ENCODE data around the gene SCIN.
"Not testable (repeated sequence)": the region's sequence is repeated elsewhere in the genome, so short reads cannot be mapped to it uniquely, and the experiment has no call there.

SCIN gene

DNA sequence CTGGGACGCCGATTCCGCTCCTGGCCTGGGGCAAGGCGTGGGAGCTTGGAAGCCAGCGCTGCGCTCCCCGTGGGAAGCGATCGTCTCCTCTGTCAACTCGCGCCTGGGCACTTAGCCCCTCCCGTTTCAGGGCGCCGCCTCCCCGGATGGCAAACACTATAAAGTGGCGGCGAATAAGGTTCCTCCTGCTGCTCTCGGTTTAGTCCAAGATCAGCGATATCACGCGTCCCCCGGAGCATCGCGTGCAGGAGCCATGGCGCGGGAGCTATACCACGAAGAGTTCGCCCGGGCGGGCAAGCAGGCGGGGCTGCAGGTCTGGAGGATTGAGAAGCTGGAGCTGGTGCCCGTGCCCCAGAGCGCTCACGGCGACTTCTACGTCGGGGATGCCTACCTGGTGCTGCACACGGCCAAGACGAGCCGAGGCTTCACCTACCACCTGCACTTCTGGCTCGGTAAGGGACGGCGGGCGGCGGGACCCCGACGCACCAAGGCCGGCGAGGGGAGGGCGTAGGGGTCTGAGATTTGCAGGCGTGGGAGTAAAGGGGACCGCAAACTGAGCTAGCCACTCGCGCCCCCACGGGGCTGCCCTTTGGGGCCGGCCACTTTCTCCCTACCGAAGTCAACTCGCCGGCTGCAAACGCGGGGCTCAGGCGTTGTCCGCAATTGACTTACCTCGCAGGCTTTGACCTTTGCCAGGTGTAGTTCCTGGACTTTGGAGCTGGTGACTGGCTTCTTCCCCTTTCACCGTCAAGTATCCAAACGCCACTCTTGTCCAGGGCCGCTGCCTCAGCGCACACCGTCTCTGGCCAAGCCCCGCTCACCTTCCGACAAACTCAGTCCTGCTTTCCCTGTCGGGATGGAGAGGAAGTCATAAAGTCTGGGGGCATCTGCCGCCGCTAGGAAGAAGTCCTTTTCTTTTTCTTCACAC lies at the start of gene SCIN:
Gene SCIN, plus strand, starts transcription at position 187 of the 928 bp plus-strand sequence. Its CDS starts 67 bp downstream, at position 254.
- DNase-seq = no peak

DNA sequence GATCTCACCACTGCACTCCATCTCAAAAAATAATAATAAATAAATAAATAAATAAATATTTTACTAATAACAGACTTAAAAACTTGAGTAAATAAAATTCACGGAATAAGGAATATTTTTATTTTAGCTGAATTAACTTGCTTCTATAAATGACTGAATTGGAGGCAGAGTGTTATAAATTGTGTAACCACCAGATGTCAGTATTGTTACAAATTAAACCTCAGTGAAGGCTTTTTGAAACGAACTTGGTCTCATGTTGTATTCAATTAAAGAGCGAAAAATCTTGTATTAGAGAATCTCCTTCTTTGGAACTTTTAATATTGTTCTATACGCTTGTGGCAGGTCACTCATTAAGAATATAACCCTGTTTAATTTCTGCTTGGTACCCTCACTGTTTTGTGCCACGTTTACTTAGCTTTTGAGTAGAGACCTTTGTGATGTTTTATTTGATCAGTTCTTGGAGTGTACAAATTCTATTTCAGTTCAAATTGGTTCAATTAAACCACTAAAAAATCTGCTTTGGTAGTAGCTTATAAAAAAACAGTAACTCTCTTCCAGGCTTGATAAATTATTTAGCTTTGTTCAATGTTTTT lies 45.6 kb upstream of the SCIN start:
- no peak for DNase-seq

- not testable (repeated sequence) for DNase-seq
These were observed 43.8 kb upstream of the SCIN start for GRCh38 chr7:12526693-12527092.

- not testable (repeated sequence) for DNase-seq
These were observed 42.9 kb upstream of the SCIN start for GRCh38 chr7:12527670-12528069.

- DNase-seq = no peak
These were observed 40.4 kb upstream of the SCIN start for GRCh38 chr7:12529971-12530710.

DNA sequence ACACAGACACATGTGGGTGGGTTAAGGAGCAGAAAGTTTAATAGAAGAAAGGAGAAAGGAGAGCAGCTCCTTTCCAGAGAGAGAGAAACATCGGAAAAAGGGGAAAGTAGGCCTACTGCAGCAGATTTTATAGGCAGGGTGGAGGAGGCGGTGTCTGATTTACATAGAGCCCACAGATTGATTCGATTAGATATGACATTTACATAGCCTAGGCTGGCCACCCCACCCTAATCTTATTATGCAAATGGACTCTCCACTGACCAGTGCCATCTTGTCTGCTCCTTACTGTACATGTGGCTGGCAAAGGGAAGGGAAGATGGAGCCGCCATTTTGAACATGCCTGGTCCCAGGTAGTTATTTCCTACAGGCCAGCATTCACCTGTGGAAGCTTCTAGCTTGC lies 38.7 kb upstream of the SCIN start:
- DNase-seq = no peak

DNA sequence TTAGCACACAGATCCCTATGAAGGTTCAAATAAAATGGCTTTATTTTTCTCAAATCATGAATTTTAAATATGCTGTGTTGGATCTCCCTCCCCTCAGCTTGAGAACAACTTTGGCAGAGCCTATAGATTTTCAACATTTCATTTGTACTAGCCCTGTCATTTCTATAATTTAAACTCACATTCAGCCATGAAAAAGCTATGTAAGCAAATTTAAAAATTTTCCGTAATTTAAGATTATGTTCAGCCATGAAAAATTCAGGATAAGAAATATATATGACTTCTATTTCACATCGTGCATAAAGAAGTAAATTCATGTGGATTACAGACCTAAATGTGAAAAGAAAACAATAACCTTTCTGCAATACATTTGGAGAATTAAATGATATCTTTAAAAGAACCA lies 36.5 kb upstream of the SCIN start:
- DNase-seq = no peak

DNA sequence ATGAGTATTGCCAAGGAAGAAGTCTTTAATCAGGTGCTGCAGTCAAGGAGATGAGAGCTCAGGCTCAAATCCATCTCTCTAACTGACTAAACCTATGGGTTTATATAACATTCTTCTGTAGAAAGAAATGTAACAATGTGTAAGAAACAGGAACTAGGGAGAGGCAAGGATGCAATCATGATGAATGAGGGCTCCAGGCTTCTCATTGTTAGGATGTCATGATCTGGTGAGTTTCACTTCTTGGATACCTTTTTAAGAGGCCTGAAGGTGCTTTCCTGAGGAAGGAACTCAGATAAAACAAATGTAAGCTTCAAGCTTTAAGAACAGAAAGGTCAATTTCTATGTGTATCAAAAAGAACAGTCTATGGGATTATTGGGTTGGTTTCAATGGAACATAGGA lies 30.8 kb upstream of the SCIN start:
- no peak for DNase-seq

DNA sequence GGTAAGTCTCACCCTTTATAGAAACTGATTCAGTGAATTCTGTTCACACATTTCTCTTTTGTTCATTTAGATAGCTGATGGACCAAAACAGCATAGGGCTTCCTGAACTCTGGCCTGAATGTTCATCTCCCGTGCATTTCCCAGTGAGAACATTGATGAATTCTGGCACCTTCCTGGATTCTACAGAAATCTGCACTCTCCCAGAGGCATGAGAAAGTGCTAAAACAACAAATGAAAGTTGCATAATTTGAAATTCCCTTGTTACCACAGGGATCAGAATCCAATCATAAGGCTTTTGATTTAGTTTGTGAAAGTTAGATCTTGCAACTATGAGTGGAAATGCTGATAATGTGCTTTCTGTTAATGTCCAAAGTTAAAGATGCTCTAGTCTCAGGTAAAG lies 29.7 kb upstream of the SCIN start:
- DNase-seq = no peak

DNA sequence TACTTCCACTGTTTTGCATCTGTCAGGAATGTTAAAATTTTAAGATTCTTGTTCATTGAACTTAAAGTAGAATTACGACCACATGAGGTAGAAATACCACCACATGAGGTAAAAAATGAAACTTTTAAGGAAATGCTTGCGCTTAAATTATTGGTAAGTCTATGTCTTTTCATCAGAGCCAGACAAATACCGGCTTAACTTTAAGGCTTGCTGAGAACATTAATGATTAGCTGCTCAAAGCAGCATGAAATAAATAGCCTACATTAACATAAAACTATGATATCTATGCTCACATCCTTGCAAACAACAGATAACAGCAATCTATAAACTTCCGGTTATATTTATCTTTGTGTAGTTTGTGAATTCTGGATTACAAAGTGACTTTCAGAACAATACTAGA lies 26.9 kb upstream of the SCIN start:
- no peak for DNase-seq

DNA sequence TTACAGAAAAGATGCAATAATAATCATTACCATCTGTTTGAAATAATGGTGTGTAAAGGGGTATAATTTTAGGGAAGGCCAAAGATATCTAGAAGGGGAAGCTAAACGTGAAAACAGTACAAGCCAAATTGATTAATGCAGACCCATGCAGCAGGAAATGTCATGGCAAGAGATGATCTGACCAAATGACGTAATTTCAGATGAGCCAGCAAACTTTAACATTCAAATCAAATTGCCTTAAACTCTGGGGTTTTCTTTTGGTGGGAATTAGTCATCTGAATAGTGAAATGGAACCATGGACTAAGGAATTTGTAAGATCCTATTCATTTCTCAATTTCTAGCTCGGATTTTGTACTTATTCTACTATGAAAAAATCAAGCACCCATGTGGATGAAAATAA lies 21.4 kb upstream of the SCIN start:
- DNase-seq = no peak

DNA sequence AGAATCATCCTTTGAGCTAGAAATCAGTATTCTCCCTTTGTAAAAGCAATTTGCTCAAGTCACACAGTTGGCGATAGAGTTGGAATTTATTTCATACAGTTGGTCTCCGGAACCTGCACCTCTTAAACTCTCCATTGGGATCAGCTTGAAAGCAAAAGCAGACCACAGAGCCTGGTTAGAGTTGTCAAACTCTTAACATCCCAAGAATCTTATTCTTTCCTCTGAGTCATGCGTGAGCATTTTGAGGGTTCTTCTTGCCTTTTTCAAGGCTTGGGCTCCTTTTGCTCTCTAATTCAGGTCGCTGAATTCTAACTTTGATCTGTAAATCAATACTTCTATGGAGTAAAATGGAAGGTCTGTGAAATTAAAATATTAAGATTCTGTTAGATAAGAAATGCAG lies 19.6 kb upstream of the SCIN start:
- no peak for DNase-seq

DNA sequence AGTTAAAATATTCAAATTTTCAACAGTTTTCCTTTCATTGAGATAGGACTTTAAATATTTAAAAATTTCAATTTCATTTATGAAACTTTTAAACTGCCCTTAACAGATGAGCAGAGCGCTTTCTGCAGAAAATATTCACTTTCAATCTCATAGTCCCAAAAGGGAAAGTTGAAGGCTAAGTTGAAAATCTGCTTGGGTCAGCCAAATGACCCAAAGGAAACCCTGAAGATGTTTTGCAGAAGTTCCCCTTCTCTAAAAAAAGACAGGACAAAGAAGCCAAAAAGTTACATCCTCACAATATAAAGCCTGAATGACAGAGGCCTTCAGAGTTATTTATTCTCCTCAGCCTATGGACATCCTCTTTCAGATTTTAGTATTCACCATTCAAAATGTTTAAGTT lies 17.6 kb upstream of the SCIN start:
- no peak for DNase-seq

DNA sequence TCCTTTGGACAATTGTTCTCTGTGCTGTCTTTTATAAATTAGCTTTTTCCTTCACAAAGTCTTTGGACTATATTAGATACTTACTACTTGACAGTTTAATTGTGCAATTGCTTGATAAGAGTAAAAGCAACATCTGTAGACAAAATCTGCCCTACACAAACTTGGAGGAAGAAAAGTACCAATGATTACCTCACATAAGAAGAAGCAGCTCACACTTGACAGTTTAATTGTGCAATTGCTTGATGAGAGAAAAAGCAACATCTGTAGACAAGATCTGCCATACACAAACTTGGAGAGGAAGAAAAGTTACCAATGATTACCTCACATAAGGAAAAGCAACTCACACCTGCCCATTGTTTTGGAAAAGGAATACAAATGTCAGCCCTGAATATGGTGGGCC lies 17.1 kb upstream of the SCIN start:
- DNase-seq = no peak

- DNase-seq = no peak
These were observed 16.2 kb upstream of the SCIN start for GRCh38 chr7:12554351-12554750.

DNA sequence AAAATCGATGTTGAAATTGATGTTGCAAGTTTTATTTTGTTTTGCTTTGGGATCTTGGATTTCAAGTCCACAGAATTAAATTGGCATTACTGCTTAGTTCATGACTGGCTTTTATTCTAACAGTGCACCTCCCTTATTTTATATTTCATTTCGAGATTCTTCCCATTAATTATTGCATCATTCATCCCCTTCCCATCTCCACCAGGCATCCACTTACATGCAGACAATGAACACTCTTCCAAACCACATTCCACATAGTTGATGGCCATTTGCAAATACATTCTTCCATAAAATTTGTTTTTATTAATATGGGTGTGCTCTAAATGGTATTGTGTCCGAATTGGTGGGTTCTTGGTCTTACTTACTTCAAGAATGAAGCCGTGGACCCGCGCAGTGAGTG lies 15.6 kb upstream of the SCIN start:
- DNase-seq = no peak

- not testable (repeated sequence) for DNase-seq
These were observed 14.8 kb upstream of the SCIN start for GRCh38 chr7:12555695-12556094.

GRCh38 chr7:12556139-12556792 lies 14.3 kb upstream of the SCIN start:
- DNase-seq = not testable (repeated sequence)

- no peak for DNase-seq
These were observed 13.2 kb upstream of the SCIN start for GRCh38 chr7:12557282-12557681.

GRCh38 chr7:12564996-12565764 lies 5.3 kb upstream of the SCIN start:
- DNase-seq = no peak

DNA sequence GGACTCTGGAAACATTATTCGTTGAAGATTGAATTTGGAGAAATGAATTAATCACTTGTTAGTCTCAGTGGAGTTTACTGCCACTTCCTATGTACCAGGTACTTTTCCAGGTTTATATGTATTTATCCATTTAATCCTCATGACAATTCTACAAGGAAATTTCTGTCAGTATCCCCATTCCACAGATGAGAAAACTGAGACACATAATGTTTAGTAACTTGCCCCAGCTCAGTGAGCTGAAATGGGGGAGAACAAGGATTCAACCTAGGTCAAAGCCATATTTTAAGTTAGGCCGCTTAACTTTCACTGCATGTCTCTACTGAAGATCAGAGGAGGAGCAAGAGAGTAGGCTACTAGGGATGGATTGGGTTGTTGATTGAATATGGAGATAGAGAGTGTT lies 4.6 kb upstream of the SCIN start:
- no peak for DNase-seq

DNA sequence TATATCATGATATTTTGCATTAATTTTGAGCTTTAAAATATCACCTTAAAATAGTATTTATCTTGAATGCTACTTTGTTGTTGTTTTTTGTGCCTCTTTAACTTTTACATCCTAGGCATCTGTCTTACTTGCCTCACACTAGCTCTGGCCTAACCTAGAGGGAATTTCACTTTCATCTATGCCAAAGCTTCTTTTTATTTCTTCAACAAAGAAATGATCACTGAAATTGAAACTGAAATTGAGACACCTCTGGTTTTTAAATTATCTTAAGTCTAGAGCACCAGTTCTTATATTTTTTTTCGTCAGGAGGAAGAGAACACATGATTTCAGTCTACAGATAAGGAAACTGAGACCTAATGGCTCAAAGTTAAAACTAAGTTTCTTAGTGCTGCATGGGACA lies 3.5 kb upstream of the SCIN start:
- DNase-seq = no peak

Data from cerebellar nuclear complex (tissue), 1 donor.